Skeletal muscle tissue (tissue), 4 donors: Measurements from ENCODE around the gene SOX5. TPM values are rescaled to one million over a fixed set of nuclear protein-coding genes. Genes with fewer than 3 reads are reported as not detected.
"Not testable (repeated sequence)": the region's sequence is repeated elsewhere in the genome, so short reads cannot be mapped to it uniquely, and the experiment has no call there.

Experiments
- H3K27ac ChIP-seq: one replicate; pipeline ENCODE4 v1.7.0; 2013; ENCODE audit warnings: mild to moderate bottlenecking, low read depth, low read length, inconsistent platforms
- H3K27me3 ChIP-seq, 3 donors: one replicate each; pipeline ENCODE4 v1.7.0; 2013; ENCODE audit warnings: low read length in 3 of 3; ENCODE audit not compliant: control insufficient read depth in 3 of 3, insufficient read depth in 3 of 3
- H3K36me3 ChIP-seq, 3 donors: one replicate each; pipeline ENCODE4 v1.7.0; 2013; ENCODE audit warnings: low read length in 3 of 3; ENCODE audit not compliant: control insufficient read depth in 3 of 3, insufficient read depth in 3 of 3
- H3K4me1 ChIP-seq, 3 donors: one replicate each; pipeline ENCODE4 v1.7.0; 2013; ENCODE audit warnings: low read length in 3 of 3, mild to moderate bottlenecking in 3 of 3; ENCODE audit not compliant: control insufficient read depth in 3 of 3, insufficient read depth in 3 of 3
- H3K4me3 ChIP-seq, 3 donors: one replicate each; pipeline ENCODE4 v1.7.0; 2013; ENCODE audit warnings: low read length in 3 of 3
- H3K9ac ChIP-seq, 3 donors: one replicate each; pipeline ENCODE4 v1.7.0; 2013; ENCODE audit warnings: low read length in 3 of 3, mild to moderate bottlenecking in 3 of 3, moderate library complexity in 2 of 3, low read depth in 1 of 3
- H3K9me3 ChIP-seq, 3 donors: one replicate each; pipeline ENCODE4 v1.7.0; 2013; ENCODE audit warnings: low read length in 3 of 3; ENCODE audit not compliant: control insufficient read depth in 3 of 3
- total RNA-seq: library from RNA; depleted of rRNA; stranded (reverse); fragments of >200 nt; gene quantifications from one replicate; pipeline ENCODE4 v1.2.3, GENCODE V29; 2014
- donor health status: Osteomylitis.

SOX5 gene
- total RNA-seq, 1 donor from 2014 or later, result 6.3 TPM

DNA sequence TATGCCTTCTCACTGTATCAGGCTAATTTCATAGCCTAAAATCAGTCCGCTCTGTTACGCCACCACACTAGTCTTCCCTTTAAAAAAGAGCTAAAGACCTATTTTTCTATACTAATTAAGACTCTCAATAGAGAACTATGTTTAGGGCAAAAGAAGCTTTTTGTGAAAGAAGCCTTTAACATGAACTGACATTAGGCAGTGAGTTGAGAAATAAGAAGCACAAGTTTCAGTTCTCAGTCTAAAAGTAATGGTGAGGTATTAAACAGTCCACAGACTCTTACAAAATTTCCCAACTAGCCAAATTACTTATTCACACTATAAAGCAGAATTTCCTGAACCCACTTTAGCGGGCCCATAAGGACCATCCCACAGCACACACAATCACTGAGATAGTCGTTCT is 93.7 kb downstream of the SOX5 start:
- no peaks in the 10 kb centered on the region for H3K27me3 ChIP-seq
- no peaks in the 10 kb centered on the region for H3K4me1 ChIP-seq
- H3K9ac ChIP-seq, result no peak overlapping the region
- H3K36me3 ChIP-seq, result no peaks in the 10 kb centered on the region
- no peak overlapping the region for H3K27ac ChIP-seq
- H3K4me3 ChIP-seq, result no peak overlapping the region
- no peaks in the 10 kb centered on the region for H3K9me3 ChIP-seq

DNA sequence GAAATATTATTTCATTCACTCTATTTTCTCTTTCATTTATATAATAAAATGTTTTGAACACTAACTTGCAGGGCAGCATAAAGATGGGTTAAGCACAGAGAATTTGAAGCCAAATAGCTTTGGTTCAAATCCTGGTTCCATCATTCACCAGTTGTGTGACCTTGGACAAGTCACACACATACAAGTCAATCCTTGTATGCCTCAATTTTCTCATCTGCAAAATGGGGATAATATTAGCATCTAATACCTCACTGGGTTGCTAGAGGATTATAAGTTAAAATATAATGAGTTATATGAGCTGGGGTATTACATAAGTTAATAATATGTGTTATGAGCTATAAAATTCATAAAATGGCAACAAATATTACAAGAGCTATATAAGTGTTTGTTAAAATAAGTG is 94.9 kb downstream of the SOX5 start:
- Histone ChIP-seq H3K27ac (no peak overlapping the region), H3K9me3 (no peaks in the 10 kb centered on the region), H3K4me1 (no peaks in the 10 kb centered on the region)

GRCh38 chr12:23853640-23854039 is 95.8 kb downstream of the SOX5 start:
- Histone ChIP-seq H3K9me3 (no peaks in the 10 kb centered on the region), H3K36me3 (no peaks in the 10 kb centered on the region), H3K4me1 (no peaks in the 10 kb centered on the region), H3K27ac (no peak overlapping the region), H3K27me3 (no peaks in the 10 kb centered on the region), H3K4me3 (no peak overlapping the region), H3K9ac (no peak overlapping the region)

More for the DNA sequence above, 94.9 kb downstream of the SOX5 start:
- H3K27me3 ChIP-seq, result no peaks in the 10 kb centered on the region
- no peak overlapping the region for H3K4me3 ChIP-seq
- H3K36me3 ChIP-seq, result no peaks in the 10 kb centered on the region
- no peak overlapping the region for H3K9ac ChIP-seq

DNA sequence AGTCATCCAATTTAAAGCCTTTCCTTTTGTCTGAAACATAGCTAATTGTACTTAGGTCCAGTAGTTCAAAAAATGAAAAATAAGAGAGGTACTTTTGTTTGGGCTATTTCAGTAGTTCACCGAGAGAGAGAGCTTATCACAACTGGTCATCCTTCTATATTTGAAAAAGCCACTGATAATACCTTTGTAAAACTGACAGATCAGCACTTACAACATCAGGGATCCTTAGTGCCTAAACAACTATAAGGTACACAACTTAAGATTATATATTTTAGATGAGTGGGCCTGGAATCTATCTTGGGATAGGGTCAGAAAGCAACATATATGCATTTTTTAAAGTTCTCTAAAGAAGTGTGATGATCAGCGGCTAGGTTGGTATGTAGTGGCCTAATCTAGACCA is 97.9 kb downstream of the SOX5 start:
- H3K36me3 ChIP-seq, result no peaks in the 10 kb centered on the region
- no peaks in the 10 kb centered on the region for H3K4me1 ChIP-seq
- H3K27ac ChIP-seq, result no peak overlapping the region
- no peaks in the 10 kb centered on the region for H3K9me3 ChIP-seq
- H3K27me3 ChIP-seq, result no peaks in the 10 kb centered on the region
- no peak overlapping the region for H3K4me3 ChIP-seq
- H3K9ac ChIP-seq, result no peak overlapping the region

DNA sequence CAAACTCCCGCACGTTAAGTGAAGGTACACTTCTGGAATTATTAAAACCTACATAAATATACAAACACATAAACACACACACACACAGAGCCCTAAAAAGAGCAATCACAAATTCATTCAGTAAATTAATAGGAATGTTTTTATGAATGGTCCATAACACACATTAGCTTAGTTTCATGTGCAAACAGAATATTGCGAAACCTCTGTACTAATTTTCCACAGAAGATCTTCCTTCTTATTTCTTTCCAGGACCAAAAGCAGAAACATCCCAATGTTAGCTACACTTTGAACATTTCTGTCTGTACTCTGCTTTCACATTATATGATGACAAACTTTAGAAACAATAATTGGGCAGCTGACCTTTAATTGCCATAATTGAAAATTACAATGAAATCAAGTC is 101.6 kb downstream of the SOX5 start:
- no peaks in the 10 kb centered on the region for H3K4me1 ChIP-seq
- H3K9ac ChIP-seq, result no peak overlapping the region
- H3K9me3 ChIP-seq, result no peaks in the 10 kb centered on the region
- no peaks in the 10 kb centered on the region for H3K27me3 ChIP-seq
- no peaks in the 10 kb centered on the region for H3K36me3 ChIP-seq
- no peak overlapping the region for H3K4me3 ChIP-seq
- H3K27ac ChIP-seq, result no peak overlapping the region

GRCh38 chr12:23843958-23844357 is 105.5 kb downstream of the SOX5 start:
- Histone ChIP-seq H3K27me3 (no peaks in the 10 kb centered on the region), H3K9ac (no peak overlapping the region), H3K4me3 (no peak overlapping the region), H3K27ac (no peak overlapping the region), H3K4me1 (no peaks in the 10 kb centered on the region), H3K36me3 (no peaks in the 10 kb centered on the region), H3K9me3 (no peaks in the 10 kb centered on the region)

DNA sequence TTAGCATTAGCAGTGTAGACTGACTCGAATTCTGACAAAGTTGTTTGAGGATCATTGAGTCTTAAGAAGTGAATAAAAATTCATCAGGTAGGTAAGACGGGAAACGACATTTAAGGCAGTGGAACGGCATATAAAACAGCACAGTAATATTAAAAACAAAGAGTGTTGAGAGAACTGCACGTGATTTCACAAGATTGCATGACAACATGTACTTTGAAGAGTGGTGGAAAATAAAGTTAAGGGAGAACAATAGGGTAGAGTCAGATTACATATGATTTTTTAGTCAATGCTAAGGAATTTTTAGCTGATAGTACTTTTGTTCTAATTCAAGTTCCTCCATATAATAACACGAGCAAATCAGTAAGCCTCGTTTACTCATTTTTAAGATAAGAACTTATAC is 115.4 kb downstream of the SOX5 start:
- Histone ChIP-seq H3K4me3 (no peak overlapping the region), H3K4me1 (no peaks in the 10 kb centered on the region)

GRCh38 chr12:23831739-23832138 is 117.7 kb downstream of the SOX5 start:
- Histone ChIP-seq H3K27me3 (no peaks in the 10 kb centered on the region), H3K4me3 (no peak overlapping the region), H3K9ac (no peak overlapping the region)

More for the DNA sequence above, 115.4 kb downstream of the SOX5 start:
- H3K36me3 ChIP-seq, result no peaks in the 10 kb centered on the region
- no peaks in the 10 kb centered on the region for H3K27me3 ChIP-seq
- no peaks in the 10 kb centered on the region for H3K9me3 ChIP-seq
- no peak overlapping the region for H3K9ac ChIP-seq
- no peak overlapping the region for H3K27ac ChIP-seq

GRCh38 chr12:23830210-23830609 is 119.3 kb downstream of the SOX5 start:
- Histone ChIP-seq H3K9ac (no peak overlapping the region), H3K9me3 (no peaks in the 10 kb centered on the region), H3K36me3 (no peaks in the 10 kb centered on the region), H3K4me3 (no peak overlapping the region), H3K27me3 (no peaks in the 10 kb centered on the region), H3K27ac (no peak overlapping the region), H3K4me1 (no peaks in the 10 kb centered on the region)

More at GRCh38 chr12:23831739-23832138, 117.7 kb downstream of the SOX5 start:
- H3K9me3 ChIP-seq, result no peaks in the 10 kb centered on the region
- H3K36me3 ChIP-seq, result no peaks in the 10 kb centered on the region
- H3K27ac ChIP-seq, result no peak overlapping the region
- H3K4me1 ChIP-seq, result no peaks in the 10 kb centered on the region

- no peak overlapping the region for H3K27ac ChIP-seq
- H3K36me3 ChIP-seq, result no peaks in the 10 kb centered on the region
- no peak overlapping the region for H3K9ac ChIP-seq
- no peaks in the 10 kb centered on the region for H3K4me1 ChIP-seq
- H3K9me3 ChIP-seq, result no peaks in the 10 kb centered on the region
- no peak overlapping the region for H3K4me3 ChIP-seq
- H3K27me3 ChIP-seq, result no peaks in the 10 kb centered on the region
Measured at GRCh38 chr12:23827353-23827752, 122.1 kb downstream of the SOX5 start.

GRCh38 chr12:23825124-23825523 is 124.3 kb downstream of the SOX5 start:
- H3K36me3 ChIP-seq, H3K4me1 ChIP-seq, H3K9ac ChIP-seq: not testable (repeated sequence)

More at GRCh38 chr12:23825124-23825523, 124.3 kb downstream of the SOX5 start:
- not testable (repeated sequence) for H3K9me3 ChIP-seq, H3K4me3 ChIP-seq, H3K27ac ChIP-seq, H3K27me3 ChIP-seq
